22Rv1 (cell line): Measurements from ENCODE around the gene RANGAP1.

Source experiments
- ZFX ChIP-seq: fragments of 450-650 bp; IDR thresholded peaks from 2 replicates; pipeline ENCODE4 v1.6.1; 2017; ENCODE audit warnings: antibody characterized with exemption, borderline replicate concordance
- TF ChIP-seq, protein P1 (sequence below): fragments of 450-650 bp; IDR thresholded peaks from 2 replicates; pipeline ENCODE4 v1.5.1; 2017; ENCODE audit warnings: mild to moderate bottlenecking

DNA sequence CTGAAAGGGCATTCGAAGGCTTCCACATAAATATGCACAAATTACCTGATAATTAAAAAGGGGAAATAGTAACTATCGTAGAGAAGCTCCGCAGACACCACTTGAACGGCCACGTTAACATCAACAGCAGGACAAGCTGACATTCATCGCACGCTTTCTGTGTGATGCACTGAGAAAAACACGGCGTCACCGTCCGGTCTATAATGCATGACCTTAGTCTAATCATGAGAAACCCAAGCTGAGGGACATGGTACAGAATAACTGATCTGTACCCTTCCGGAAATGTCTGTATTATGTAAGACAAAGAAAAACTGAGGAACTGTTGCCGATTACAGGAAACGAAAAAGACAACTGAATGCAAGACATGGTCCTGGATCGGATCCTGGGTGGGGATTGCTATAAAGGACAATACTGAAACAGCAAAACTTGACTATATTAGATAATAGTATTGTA lies 678 bp upstream of the RANGAP1 start:
- TF ChIP-seq, protein P1, sequence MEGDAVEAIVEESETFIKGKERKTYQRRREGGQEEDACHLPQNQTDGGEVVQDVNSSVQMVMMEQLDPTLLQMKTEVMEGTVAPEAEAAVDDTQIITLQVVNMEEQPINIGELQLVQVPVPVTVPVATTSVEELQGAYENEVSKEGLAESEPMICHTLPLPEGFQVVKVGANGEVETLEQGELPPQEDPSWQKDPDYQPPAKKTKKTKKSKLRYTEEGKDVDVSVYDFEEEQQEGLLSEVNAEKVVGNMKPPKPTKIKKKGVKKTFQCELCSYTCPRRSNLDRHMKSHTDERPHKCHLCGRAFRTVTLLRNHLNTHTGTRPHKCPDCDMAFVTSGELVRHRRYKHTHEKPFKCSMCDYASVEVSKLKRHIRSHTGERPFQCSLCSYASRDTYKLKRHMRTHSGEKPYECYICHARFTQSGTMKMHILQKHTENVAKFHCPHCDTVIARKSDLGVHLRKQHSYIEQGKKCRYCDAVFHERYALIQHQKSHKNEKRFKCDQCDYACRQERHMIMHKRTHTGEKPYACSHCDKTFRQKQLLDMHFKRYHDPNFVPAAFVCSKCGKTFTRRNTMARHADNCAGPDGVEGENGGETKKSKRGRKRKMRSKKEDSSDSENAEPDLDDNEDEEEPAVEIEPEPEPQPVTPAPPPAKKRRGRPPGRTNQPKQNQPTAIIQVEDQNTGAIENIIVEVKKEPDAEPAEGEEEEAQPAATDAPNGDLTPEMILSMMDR = no peak
- TF ChIP-seq ZFX = no peak
